ENCODE results near the gene ZNF792.

GRCh38 chr19:34984287-34984686, 20.3 kb upstream of the ZNF792 start:
- no peak for TF ChIP-seq POLR2AphosphoS5 (IDR thresholded peaks at IDR 0.05; ENCODE audit: borderline replicate concordance, low read depth, low read length)
- no peak for TF ChIP-seq EZH2 (IDR thresholded peaks at IDR 0.05)
- TF ChIP-seq FOXP2 (optimal IDR thresholded peaks at IDR 0.05; ENCODE audit: control extremely low read depth, extremely low read length, insufficient read depth) = no peak
